AG09309 (cell line): ENCODE data around the gene HOXB4.

ENCODE experiments used
- DNase-seq: peaks from one replicate; pipeline ENCODE4 v3.0.0-alpha.2; 2010; ENCODE audit warnings: low read depth
- H3K4me3 ChIP-seq: 2 replicates; pipeline ENCODE4 v1.5.1; 2011; ENCODE audit warnings: mild to moderate bottlenecking, low read depth, low read length, moderate library complexity; ENCODE audit not compliant: control insufficient read depth
- CTCF ChIP-seq: IDR thresholded peaks from 2 replicates; pipeline ENCODE4 v1.5.1; 2011; ENCODE audit warnings: mild to moderate bottlenecking, low read depth, low read length, inconsistent platforms; ENCODE audit not compliant: insufficient read depth, control insufficient read depth; ENCODE audit errors: missing control alignments

The HOXB4 gene

DNA sequence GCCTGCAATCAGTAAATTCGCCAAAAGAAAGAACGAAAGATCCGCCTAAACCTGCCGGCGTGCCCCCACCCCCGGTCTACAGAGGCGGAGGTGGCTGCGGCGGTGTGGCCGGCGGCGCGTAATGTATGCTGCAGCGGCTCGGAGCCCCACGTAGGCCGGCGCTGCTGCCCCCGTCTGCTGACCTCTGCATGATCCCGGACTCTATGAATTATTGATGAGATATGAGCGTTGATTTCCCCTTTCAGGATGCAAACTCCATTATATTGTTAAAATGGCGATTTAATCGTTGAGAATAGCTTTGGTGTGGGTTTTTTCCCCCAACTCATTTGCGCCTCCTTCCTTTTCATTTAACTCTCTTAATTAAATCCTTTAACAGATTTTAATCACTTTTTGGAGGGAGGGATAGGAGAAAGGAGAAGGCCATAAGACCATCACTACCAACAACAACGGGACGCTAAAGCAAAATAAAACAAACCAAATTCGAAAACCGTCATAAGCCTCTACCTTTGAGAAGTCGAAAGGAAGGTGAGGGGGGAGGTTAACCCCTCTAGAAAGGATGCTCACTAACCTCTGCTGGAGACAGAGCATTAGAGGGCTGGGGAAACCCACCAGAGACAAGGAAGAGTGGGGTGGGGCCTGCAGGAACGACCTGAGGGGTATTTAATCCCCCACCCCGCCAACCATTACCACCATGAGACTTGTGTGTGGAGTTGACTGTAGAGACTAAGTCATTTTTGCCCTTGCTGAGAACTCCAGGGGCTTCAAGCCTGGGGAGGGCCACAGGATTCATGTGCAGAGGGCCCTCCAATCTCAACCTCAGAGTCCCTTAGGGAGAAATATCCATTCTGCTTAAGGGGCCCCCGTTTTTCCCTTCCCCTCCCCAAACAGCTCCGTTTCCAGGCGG, 8.5 kb upstream of the HOXB4 start:
- H3K4me3 ChIP-seq = no peak overlapping the region
- TF ChIP-seq CTCF = no peak
- DNase-seq = no peak

DNA sequence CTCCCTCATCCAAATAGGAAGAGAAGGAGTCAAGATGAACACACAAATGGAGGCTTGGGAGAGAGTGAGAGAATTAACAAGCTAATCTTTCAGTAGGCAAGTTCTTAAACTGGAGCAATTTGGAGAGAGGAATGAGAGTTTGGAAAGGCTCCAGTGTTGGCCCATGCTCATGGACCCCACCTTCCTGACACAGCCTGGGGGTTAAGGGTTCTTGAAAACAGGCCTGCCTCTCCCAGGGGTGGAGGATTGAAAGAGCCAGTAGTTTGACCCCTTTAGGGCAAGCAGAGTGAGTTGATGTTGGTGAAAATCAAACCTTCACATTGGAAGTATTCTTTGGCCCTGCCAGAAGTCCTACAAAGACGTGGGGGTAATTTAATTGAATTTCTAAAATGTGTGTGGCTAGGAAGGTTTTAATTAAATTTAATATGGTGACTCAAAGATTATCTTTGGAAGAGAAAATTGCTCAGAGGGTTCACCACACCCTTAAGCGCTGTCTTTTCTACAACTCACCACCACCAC, 6.1 kb upstream of the HOXB4 start:
- no peak for DNase-seq
- H3K4me3 ChIP-seq = no peak overlapping the region
- TF ChIP-seq CTCF = no peak

GRCh38 chr17:48583708-48584222, 5.6 kb upstream of the HOXB4 start:
- DNase-seq = no peak
- TF ChIP-seq CTCF = no peak
- no peak overlapping the region for H3K4me3 ChIP-seq

- DNase-seq = no peak
- no peak for TF ChIP-seq CTCF
- H3K4me3 ChIP-seq = no peak overlapping the region
Observed at GRCh38 chr17:48582750-48583069, 4.6 kb upstream of the HOXB4 start.

GRCh38 chr17:48579760-48580554, 1.8 kb upstream of the HOXB4 start:
- H3K4me3 ChIP-seq = no peak overlapping the region
- DNase-seq = no peak

More at GRCh38 chr17:48579760-48580554, 1.8 kb upstream of the HOXB4 start:
- TF ChIP-seq CTCF = no peak
